Measurements from ENCODE around the gene CDC20. TPM values are rescaled to one million over a fixed set of nuclear protein-coding genes. Genes with fewer than 3 reads are reported as not detected.

CDC20 gene
- total RNA-seq, 1 experiment from 2014 or later, result 123 TPM

GRCh38 chr1:43315963-43316737 is 42.6 kb upstream of the CDC20 start:
- Mint-ChIP-seq H3K4me3 (ENCODE audit: unreplicated experiment) (no peak overlapping the region), H3K27ac (ENCODE audit: unreplicated experiment) (no peak overlapping the region), H3K27me3 (ENCODE audit: insufficient read depth, unreplicated experiment) (no peaks in the 10 kb centered on the region), H3K36me3 (ENCODE audit: insufficient read depth, unreplicated experiment) (no peaks in the 10 kb centered on the region), H3K9me3 (ENCODE audit: unreplicated experiment) (no peaks in the 10 kb centered on the region), H3K4me1 (ENCODE audit: low read depth, unreplicated experiment) (no peaks in the 10 kb centered on the region)
- no peaks in the 10 kb centered on the region for H3K4me1 ChIP-seq
- H3K4me3 ChIP-seq (ENCODE audit: low read depth, low read length), result no peak overlapping the region
- no peaks in the 10 kb centered on the region for H3K27me3 ChIP-seq (replicated peaks; ENCODE audit: control insufficient read depth, insufficient read depth, low read length)
- CTCF ChIA-PET, result no interaction called here
- POLR2A ChIA-PET, result no interaction called here
- BruUV-seq (replicated peaks), result no TSS peak
- no peak for TF ChIP-seq CTCF (IDR thresholded peaks at IDR 0.05; ENCODE audit: insufficient read depth in 1 of 2, low read depth in 1 of 2, low read length in 1 of 2, severe bottlenecking in 1 of 2, unreplicated experiment in 1 of 2)
- no peak for DNase-seq
- intact Hi-C loops (cut with micrococcal nuclease; ENCODE audit: unreplicated experiment), result no loop called here
- H3K9me3 ChIP-seq, result no peaks in the 10 kb centered on the region
- H3K36me3 ChIP-seq (ENCODE audit: control insufficient read depth, insufficient read depth, low read length), result no peaks in the 10 kb centered on the region

GRCh38 chr1:43316738-43317520 is 41.9 kb upstream of the CDC20 start:
- TF ChIP-seq CTCF (IDR thresholded peaks at IDR 0.05; ENCODE audit: insufficient read depth in 1 of 2, low read depth in 1 of 2, low read length in 1 of 2, severe bottlenecking in 1 of 2, unreplicated experiment in 1 of 2), result no peak
- no peaks in the 10 kb centered on the region for H3K4me1 Mint-ChIP-seq (ENCODE audit: low read depth, unreplicated experiment)
- Histone ChIP-seq H3K9me3 (no peaks in the 10 kb centered on the region), H3K36me3 (ENCODE audit: control insufficient read depth, insufficient read depth, low read length) (no peaks in the 10 kb centered on the region), H3K4me1 (no peaks in the 10 kb centered on the region), H3K4me3 (ENCODE audit: low read depth, low read length) (no peak overlapping the region), H3K27me3 (replicated peaks; ENCODE audit: control insufficient read depth, insufficient read depth, low read length) (no peaks in the 10 kb centered on the region)
- no peaks in the 10 kb centered on the region for H3K9me3 Mint-ChIP-seq (ENCODE audit: unreplicated experiment)
- BruUV-seq (replicated peaks), result no TSS peak
- no peak for DNase-seq
- CTCF ChIA-PET, result no interaction called here
- no peak overlapping the region for H3K27ac Mint-ChIP-seq (ENCODE audit: unreplicated experiment)
- intact Hi-C loops (cut with micrococcal nuclease; ENCODE audit: unreplicated experiment), result no loop called here
- no peaks in the 10 kb centered on the region for H3K36me3 Mint-ChIP-seq (ENCODE audit: insufficient read depth, unreplicated experiment)
- no peaks in the 10 kb centered on the region for H3K27me3 Mint-ChIP-seq (ENCODE audit: insufficient read depth, unreplicated experiment)
- POLR2A ChIA-PET, result no interaction called here
- H3K4me3 Mint-ChIP-seq (ENCODE audit: unreplicated experiment), result no peak overlapping the region

GRCh38 chr1:43317817-43318471 is 40.8 kb upstream of the CDC20 start:
- H3K27me3 Mint-ChIP-seq (ENCODE audit: insufficient read depth, unreplicated experiment), result no peaks in the 10 kb centered on the region
- Histone ChIP-seq H3K36me3 (ENCODE audit: control insufficient read depth, insufficient read depth, low read length) (no peaks in the 10 kb centered on the region), H3K9me3 (no peaks in the 10 kb centered on the region), H3K4me3 (ENCODE audit: low read depth, low read length) (no peak overlapping the region), H3K4me1 (no peaks in the 10 kb centered on the region), H3K27me3 (replicated peaks; ENCODE audit: control insufficient read depth, insufficient read depth, low read length) (no peaks in the 10 kb centered on the region)
- H3K4me3 Mint-ChIP-seq (ENCODE audit: unreplicated experiment), result no peak overlapping the region
- no TSS peak for BruUV-seq (replicated peaks)
- no peaks in the 10 kb centered on the region for H3K36me3 Mint-ChIP-seq (ENCODE audit: insufficient read depth, unreplicated experiment)
- no peak overlapping the region for H3K27ac Mint-ChIP-seq (ENCODE audit: unreplicated experiment)
- no peak for DNase-seq
- no peaks in the 10 kb centered on the region for H3K4me1 Mint-ChIP-seq (ENCODE audit: low read depth, unreplicated experiment)
- POLR2A ChIA-PET, result no interaction called here
- CTCF ChIA-PET, result no interaction called here
- H3K9me3 Mint-ChIP-seq (ENCODE audit: unreplicated experiment), result no peaks in the 10 kb centered on the region
- intact Hi-C loops (cut with micrococcal nuclease; ENCODE audit: unreplicated experiment), result no loop called here
- TF ChIP-seq CTCF (IDR thresholded peaks at IDR 0.05; ENCODE audit: insufficient read depth in 1 of 2, low read depth in 1 of 2, low read length in 1 of 2, severe bottlenecking in 1 of 2, unreplicated experiment in 1 of 2), result no peak

Measured in Caco-2 (cell line).